IMR-90 (cell line): ENCODE measurements around the gene NLGN1. TPM values are rescaled to one million over a fixed set of nuclear protein-coding genes. Genes with fewer than 3 reads are reported as not detected.

ENCODE experiments used
- ATAC-seq: fragments of 200-7000 bp; cut with Tn5 transposase; 2 replicates; pipeline ENCODE4 v1.9.1; 2020; ENCODE audit warnings: low read depth, mild to moderate bottlenecking, moderate library complexity
- BruUV-seq: library from RNA; stranded (reverse); fragments of 400-500 nt; replicated peaks from 2 replicates; lab custom pipeline; 2021; lab: Mats Ljungman, UMichigan
- CTCF ChIA-PET: fragments of 300-600 bp; formaldehyde crosslinking; extraction: SDS; loops from one replicate; lab custom pipeline; 2021; ENCODE audit warnings: antibody characterized with exemption; lab: Yijun Ruan, JAX
- POLR2A ChIA-PET: fragments of 300-600 bp; sonication (Branson Sonifier 250); formaldehyde crosslinking; loops from one replicate; lab custom pipeline; 2022; ENCODE audit warnings: antibody characterized with exemption; ENCODE audit not compliant: unreplicated experiment; lab: Charles Lee
- DNase-seq: peaks from one replicate; pipeline ENCODE4 v3.0.0; 2013
- H2AFZ ChIP-seq: replicated peaks from 2 replicates; pipeline ENCODE3; 2013; ENCODE audit warnings: low read length, mild to moderate bottlenecking; ENCODE audit not compliant: poor library complexity
- H2AK5ac ChIP-seq: 2 replicates; pipeline ENCODE4 v1.6.1; 2013; ENCODE audit warnings: low read depth, low read length, inconsistent platforms
- H2AK9ac ChIP-seq: replicated peaks from 2 replicates; pipeline ENCODE3; 2013; ENCODE audit warnings: mild to moderate bottlenecking, low read depth, low read length, moderate library complexity; ENCODE audit not compliant: poor library complexity
- H2BK120ac ChIP-seq: 2 replicates; pipeline ENCODE4 v1.6.1; 2013; ENCODE audit warnings: low read depth, low read length, inconsistent platforms
- H2BK15ac ChIP-seq: 3 replicates; pipeline ENCODE4 v1.6.1; 2013; ENCODE audit warnings: low read depth, low read length, inconsistent platforms
- H2BK20ac ChIP-seq: 2 replicates; pipeline ENCODE4 v1.6.1; 2013; ENCODE audit warnings: low read depth, mild to moderate bottlenecking, inconsistent platforms, low read length, moderate library complexity
- H2BK5ac ChIP-seq: 2 replicates; pipeline ENCODE4 v1.6.1; 2013; ENCODE audit warnings: mild to moderate bottlenecking, low read depth, low read length, inconsistent platforms; ENCODE audit not compliant: poor library complexity, severe bottlenecking
- H3K14ac ChIP-seq: replicated peaks from 2 replicates; pipeline ENCODE4 v1.6.1; 2013; ENCODE audit warnings: low read depth, low read length, inconsistent platforms
- H3K18ac ChIP-seq: 2 replicates; pipeline ENCODE4 v1.6.1; 2013; ENCODE audit warnings: low read depth, low read length, control low read depth
- H3K23ac ChIP-seq: 2 replicates; pipeline ENCODE4 v1.6.1; 2013; ENCODE audit warnings: low read depth, low read length, inconsistent platforms
- H3K27ac ChIP-seq: 2 replicates; pipeline ENCODE4 v1.5.1; 2013; ENCODE audit warnings: mild to moderate bottlenecking, control low read depth, low read length; ENCODE audit not compliant: insufficient read depth
- H3K27me3 ChIP-seq: 2 replicates; pipeline ENCODE4 v1.6.1; 2013; ENCODE audit warnings: low read length; ENCODE audit not compliant: control insufficient read depth, insufficient read depth
- H3K36me3 ChIP-seq: 2 replicates; pipeline ENCODE4 v1.6.1; 2013; ENCODE audit warnings: low read length, mixed read lengths; ENCODE audit not compliant: control insufficient read depth, insufficient read depth
- H3K4ac ChIP-seq: 2 replicates; pipeline ENCODE4 v1.6.1; 2013; ENCODE audit warnings: low read depth, low read length, inconsistent platforms
- H3K4me1 ChIP-seq: 2 replicates; pipeline ENCODE4 v1.6.1; 2013; ENCODE audit warnings: low read length, mixed read lengths; ENCODE audit not compliant: control insufficient read depth, insufficient read depth
- H3K4me2 ChIP-seq: 2 replicates; pipeline ENCODE4 v1.6.1; 2013; ENCODE audit warnings: low read depth, mild to moderate bottlenecking, control low read depth, low read length, moderate library complexity
- H3K4me3 ChIP-seq: 2 replicates; pipeline ENCODE4 v1.5.1; 2013; ENCODE audit warnings: low read depth, mild to moderate bottlenecking, control low read depth, low read length, moderate library complexity; ENCODE audit not compliant: insufficient read depth
- H3K56ac ChIP-seq: 2 replicates; pipeline ENCODE4 v1.6.1; 2013; ENCODE audit warnings: low read length, inconsistent platforms; ENCODE audit not compliant: insufficient read depth; ENCODE audit errors: extremely low read depth
- H3K79me1 ChIP-seq, 2 experiments: 2 replicates each; pipeline ENCODE4 v1.6.1; 2013; ENCODE audit warnings: low read length in 2 of 2, inconsistent platforms in 1 of 2, low read depth in 1 of 2
- H3K9ac ChIP-seq: 2 replicates; pipeline ENCODE4 v1.6.1; 2013; ENCODE audit warnings: low read depth, low read length, control low read depth
- H3K9me1 ChIP-seq: 2 replicates; pipeline ENCODE4 v1.6.1; 2013; ENCODE audit warnings: low read length, inconsistent platforms; ENCODE audit not compliant: insufficient read depth
- H3K9me3 ChIP-seq: 2 replicates; pipeline ENCODE4 v1.6.1; 2013; ENCODE audit warnings: low read length; ENCODE audit not compliant: control insufficient read depth, insufficient read depth
- H4K20me1 ChIP-seq: 2 replicates; pipeline ENCODE4 v1.6.1; 2013; ENCODE audit warnings: low read length, inconsistent platforms; ENCODE audit not compliant: insufficient read depth
- H4K5ac ChIP-seq: 2 replicates; pipeline ENCODE4 v1.6.1; 2013; ENCODE audit warnings: mild to moderate bottlenecking, low read depth, low read length, control low read depth
- H4K8ac ChIP-seq, 2 experiments: 2 replicates each; pipeline ENCODE4 v1.6.1; 2013; ENCODE audit warnings: low read depth in 2 of 2, low read length in 2 of 2, control low read depth in 1 of 2, inconsistent platforms in 1 of 2
- H4K91ac ChIP-seq: 2 replicates; pipeline ENCODE4 v1.6.1; 2013; ENCODE audit warnings: low read depth, low read length, inconsistent platforms; ENCODE audit not compliant: insufficient read depth
- BHLHE40 ChIP-seq: fragments of 150-350 bp; IDR thresholded peaks from 2 replicates; pipeline ENCODE4 v1.6.1; 2016; ENCODE audit warnings: mild to moderate bottlenecking, low read depth, low read length
- CEBPB ChIP-seq: IDR thresholded peaks from 2 replicates; pipeline ENCODE4 v1.6.1; 2012; ENCODE audit warnings: low read depth, low read length, improper control_type of control experiment
- CHD1 ChIP-seq: IDR thresholded peaks from 2 replicates; pipeline ENCODE4 v1.6.1; 2012; ENCODE audit warnings: low read depth, low read length, improper control_type of control experiment
- CTCF ChIP-seq: conservative IDR thresholded peaks from 2 replicates; pipeline ENCODE4 v1.5.1; 2012; ENCODE audit warnings: mild to moderate bottlenecking, low read depth, low read length, improper control_type of control experiment
- ELK1 ChIP-seq: fragments of 150-350 bp; IDR thresholded peaks from 2 replicates; pipeline ENCODE4 v1.6.1; 2016; ENCODE audit warnings: low read depth, mild to moderate bottlenecking, low read length, moderate library complexity, borderline replicate concordance
- FOS ChIP-seq: fragments of 150-350 bp; IDR thresholded peaks from 2 replicates; pipeline ENCODE4 v1.6.1; 2016; ENCODE audit warnings: low read depth, low read length
- MAFK ChIP-seq: IDR thresholded peaks from 2 replicates; pipeline ENCODE4 v1.6.1; 2012; ENCODE audit warnings: low read depth, low read length, improper control_type of control experiment
- MAZ ChIP-seq: IDR thresholded peaks from 2 replicates; pipeline ENCODE4 v1.6.1; 2012; ENCODE audit warnings: low read depth, mild to moderate bottlenecking, low read length, improper control_type of control experiment, moderate library complexity, borderline replicate concordance
- MXI1 ChIP-seq: IDR thresholded peaks from 2 replicates; pipeline ENCODE4 v1.6.1; 2012; ENCODE audit warnings: low read depth, mild to moderate bottlenecking, low read length, moderate library complexity, borderline replicate concordance
- NFE2L2 ChIP-seq: fragments of 150-350 bp; IDR thresholded peaks from 2 replicates; pipeline ENCODE4 v1.6.1; 2016; ENCODE audit warnings: low read depth, mild to moderate bottlenecking, low read length
- POLR2A ChIP-seq: IDR thresholded peaks from 2 replicates; pipeline ENCODE4 v1.6.1; 2012; ENCODE audit warnings: mild to moderate bottlenecking, low read depth, low read length
- RAD21 ChIP-seq: IDR thresholded peaks from 2 replicates; pipeline ENCODE4 v1.6.1; 2012; ENCODE audit warnings: low read length, improper control_type of control experiment
- RCOR1 ChIP-seq: IDR thresholded peaks from 2 replicates; pipeline ENCODE4 v1.6.1; 2012; ENCODE audit warnings: mild to moderate bottlenecking, low read length, improper control_type of control experiment; ENCODE audit not compliant: insufficient replicate concordance
- RFX5 ChIP-seq: IDR thresholded peaks from 2 replicates; pipeline ENCODE4 v1.8.0; 2012; ENCODE audit warnings: low read depth, mild to moderate bottlenecking, low read length, moderate library complexity
- SMC3 ChIP-seq: fragments of 150-350 bp; IDR thresholded peaks from 2 replicates; pipeline ENCODE4 v1.6.1; 2016; ENCODE audit warnings: low read depth, mild to moderate bottlenecking, antibody characterized with exemption, low read length, moderate library complexity
- USF2 ChIP-seq: fragments of 150-350 bp; IDR thresholded peaks from 2 replicates; pipeline ENCODE4 v1.6.1; 2017; ENCODE audit warnings: mild to moderate bottlenecking, antibody characterized with exemption, low read length, low read depth
- WGBS, 2 experiments: methylation state at CpG; one replicate each; pipeline versions ENCODE4 v1.1.5 to v1.1.7; 2013; ENCODE audit warnings: missing lambda C conversion rate in 2 of 2; ENCODE audit not compliant: insufficient read length in 1 of 2; ENCODE audit errors: extremely low coverage in 2 of 2; 5-methylcytosine and 5-hydroxymethylcytosine counted together
- dilution Hi-C: fragments of 300-500 bp; cut with HindIII; formaldehyde crosslinking; loops from one replicate; pipeline ENCODE4 v1.14.3; 2018; ENCODE audit warnings: low sequenced_read_pairs; ENCODE audit not compliant: unreplicated experiment
- in situ Hi-C: fragments of 300-500 bp; cut with MboI; formaldehyde crosslinking; loops from 3 replicates; pipeline ENCODE4 v1.14.3; 2019; ENCODE audit warnings: low sequenced_read_pairs, inconsistent platforms, mixed read lengths
- intact Hi-C: fragments of 100-400 bp; cut with micrococcal nuclease; formaldehyde crosslinking; loops from 2 replicates; pipeline ENCODE4 v1.10.0; 2022
- polyA plus RNA-seq, 3 experiments: library from polyadenylated mRNA; depleted of rRNA; stranded (reverse); fragments of >200 nt; gene quantifications; 2 replicates each; pipeline ENCODE4 v1.2.3, GENCODE V29; 2012; ENCODE audit warnings: low replicate concordance in 1 of 3
- total RNA-seq: library from RNA; depleted of rRNA; stranded (reverse); fragments of >200 nt; gene quantifications from 2 replicates; pipeline ENCODE4 v1.2.3, GENCODE V29; 2012

The NLGN1 gene
- total and polyA plus RNA-seq, 2 of the 4 experiments (the other 2 are of a cell fraction), result 1.8 to 12.5 TPM

GRCh38 chr3:174204765-174205164 lies 807.2 kb downstream of the NLGN1 start:
- Histone ChIP-seq H3K79me1 (no peaks in the 10 kb centered on the region), H3K36me3 (no peaks in the 10 kb centered on the region), H3K4me2 (no peak overlapping the region), H3K27ac (no peak overlapping the region), H3K14ac (no peak overlapping the region), H3K9me1 (no peaks in the 10 kb centered on the region), H3K4me3 (no peak overlapping the region), H2AK5ac (no peak overlapping the region), H2AK9ac (no peak overlapping the region), H4K5ac (no peak overlapping the region), H3K56ac (no peak overlapping the region), H2BK120ac (no peak overlapping the region), H3K23ac (no peak overlapping the region), H4K8ac (no peak overlapping the region), H2BK5ac (no peak overlapping the region), H3K4me1 (peaks cover 2% of the 10 kb centered on the region), H4K20me1 (no peaks in the 10 kb centered on the region), H3K27me3 (no peaks in the 10 kb centered on the region), H3K18ac (no peak overlapping the region), H2BK15ac (no peak overlapping the region), H3K9ac (no peak overlapping the region), H4K91ac (no peak overlapping the region), H3K4ac (no peak overlapping the region), H2BK20ac (no peak overlapping the region), H3K9me3 (no peaks in the 10 kb centered on the region), H2AFZ (no peak overlapping the region)
- WGBS, 2 experiments, result no CpG with 5 or more reads among the region's 1 CpG
- ChIA-PET POLR2A (no interaction called here), CTCF (no interaction called here)
- TF ChIP-seq RFX5, result no peak
- TF ChIP-seq MAFK, result no peak
- no peak for TF ChIP-seq MXI1
- no peak for TF ChIP-seq FOS
- no peak for TF ChIP-seq RAD21
- no peak for TF ChIP-seq MAZ
- TF ChIP-seq RCOR1, result no peak
- TF ChIP-seq SMC3, result no peak
- TF ChIP-seq ELK1, result no peak
- no peak for TF ChIP-seq CHD1
- no peak for TF ChIP-seq POLR2A
- no peak for TF ChIP-seq USF2
- no peak for TF ChIP-seq BHLHE40
- TF ChIP-seq CEBPB, result no peak
- no peak for TF ChIP-seq CTCF
- TF ChIP-seq NFE2L2, result no peak
- no TSS peak for BruUV-seq
- in situ Hi-C loops (no loop called here), dilution Hi-C loops (no loop called here), intact Hi-C loops (no loop called here)
- DNase-seq (no peak), ATAC-seq (no peak)
